NCI-H446 (cell line): ENCODE measurements around the gene ZGLP1.

ENCODE experiments used
- DNase-seq, 2 experiments: peaks; one replicate each; lab custom pipeline; 2025; lab: John Stamatoyannopoulos, UW

Gene ZGLP1

DNA sequence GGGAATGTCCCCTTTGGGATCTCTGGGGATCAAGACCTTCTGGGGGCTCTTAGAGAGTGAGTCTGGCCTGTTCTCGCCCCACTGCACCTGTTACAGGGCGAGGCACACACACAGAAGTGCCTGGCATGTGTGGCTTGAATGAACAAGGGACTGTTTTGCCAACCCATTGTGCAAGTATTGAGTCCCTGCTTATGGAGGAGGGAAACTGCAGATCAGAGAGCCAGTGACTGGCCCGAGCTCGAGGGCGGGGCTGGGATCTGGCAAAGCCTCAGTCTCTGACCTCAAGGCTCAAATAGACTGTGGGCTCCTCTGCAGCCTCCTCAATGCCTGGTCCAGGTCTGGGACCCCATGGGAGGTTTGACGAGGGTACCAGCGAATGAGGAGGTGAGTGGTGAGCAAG is 18.2 kb upstream of the ZGLP1 start:
- no peak for DNase-seq

DNA sequence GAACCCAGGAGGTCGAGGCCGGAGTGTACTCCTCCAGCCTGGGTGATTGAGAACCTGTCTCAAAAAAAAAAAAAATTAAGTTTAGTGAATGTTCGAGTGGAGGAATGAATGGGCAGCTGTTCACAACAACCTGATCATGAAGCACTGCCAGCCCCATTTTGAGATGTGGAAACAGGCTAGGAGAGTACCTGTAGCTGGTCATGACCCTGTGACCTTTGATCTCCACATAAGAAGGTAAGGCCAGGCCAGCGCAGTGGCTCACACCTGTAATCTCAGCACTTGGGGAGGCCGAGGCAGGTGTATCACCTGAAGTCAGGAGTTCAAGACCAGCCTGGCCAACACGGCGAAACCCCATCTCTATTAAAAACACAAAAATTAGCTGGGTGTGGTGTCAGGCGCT is 16.1 kb upstream of the ZGLP1 start:
- DNase-seq = no peak

DNA sequence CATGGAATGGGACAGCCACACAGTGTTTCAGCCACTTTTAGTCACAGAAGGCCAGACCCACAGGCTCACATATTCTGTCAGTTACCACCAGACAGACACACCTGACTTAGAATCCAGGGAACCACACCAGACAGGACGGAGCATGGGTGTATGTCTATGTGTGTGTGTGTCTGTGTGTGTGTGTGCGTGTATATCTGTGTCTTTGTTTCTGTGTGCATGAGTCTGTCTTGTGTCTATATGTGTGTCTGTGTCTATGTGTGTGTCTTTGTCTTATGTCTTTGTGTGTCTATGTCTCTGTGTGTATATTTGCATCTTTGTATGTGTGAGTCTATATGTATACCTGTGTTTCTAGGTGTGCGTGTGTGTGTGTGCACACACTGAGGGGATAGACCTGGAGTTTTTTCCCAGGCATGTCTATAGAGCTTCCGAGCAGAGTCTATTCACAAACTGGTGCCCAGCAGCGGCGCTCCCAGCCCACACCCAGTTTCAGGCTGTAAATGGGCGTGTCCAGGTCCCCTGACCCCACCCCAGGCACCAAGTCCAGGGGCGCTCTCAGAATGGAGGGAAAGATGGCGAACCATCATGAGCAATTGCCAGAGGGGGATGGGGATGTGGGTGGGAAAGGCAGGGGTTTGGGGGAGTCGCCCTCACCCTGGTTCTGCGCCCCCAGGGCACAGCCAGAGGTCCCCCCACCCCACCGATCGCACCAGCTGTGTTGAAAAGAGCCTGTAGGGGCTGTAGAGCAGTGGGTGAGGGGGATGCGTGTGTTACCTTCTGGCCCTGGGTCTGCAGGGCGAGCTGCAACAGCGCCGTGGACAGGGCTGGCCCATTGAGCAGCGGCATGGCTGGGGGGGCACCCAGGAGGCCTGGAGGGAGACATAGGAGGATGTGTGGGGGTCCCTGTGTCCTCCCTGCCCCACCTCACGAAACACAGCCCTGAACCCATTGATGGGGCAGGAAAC is 12.5 kb upstream of the ZGLP1 start:
- no peak for DNase-seq

DNA sequence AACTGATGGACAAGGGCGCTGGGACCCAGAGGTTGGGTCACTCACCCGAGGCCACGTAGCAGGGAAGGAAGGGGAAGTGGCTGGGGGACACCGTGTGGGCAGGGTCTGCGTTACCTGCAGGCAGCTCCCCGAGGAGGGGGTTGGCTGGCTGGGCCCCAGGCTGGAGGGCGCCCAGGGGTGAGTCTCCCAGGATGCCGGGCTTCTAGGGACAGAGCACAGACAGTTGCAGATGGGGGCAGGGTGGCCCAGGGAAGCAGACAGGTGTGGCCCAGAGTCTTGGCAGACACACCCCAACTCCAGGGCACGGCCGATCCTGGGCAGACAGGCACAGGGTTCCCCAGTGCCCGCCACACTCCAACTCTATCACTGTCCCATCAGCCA is 11.8 kb upstream of the ZGLP1 start:
- no peak for DNase-seq

DNA sequence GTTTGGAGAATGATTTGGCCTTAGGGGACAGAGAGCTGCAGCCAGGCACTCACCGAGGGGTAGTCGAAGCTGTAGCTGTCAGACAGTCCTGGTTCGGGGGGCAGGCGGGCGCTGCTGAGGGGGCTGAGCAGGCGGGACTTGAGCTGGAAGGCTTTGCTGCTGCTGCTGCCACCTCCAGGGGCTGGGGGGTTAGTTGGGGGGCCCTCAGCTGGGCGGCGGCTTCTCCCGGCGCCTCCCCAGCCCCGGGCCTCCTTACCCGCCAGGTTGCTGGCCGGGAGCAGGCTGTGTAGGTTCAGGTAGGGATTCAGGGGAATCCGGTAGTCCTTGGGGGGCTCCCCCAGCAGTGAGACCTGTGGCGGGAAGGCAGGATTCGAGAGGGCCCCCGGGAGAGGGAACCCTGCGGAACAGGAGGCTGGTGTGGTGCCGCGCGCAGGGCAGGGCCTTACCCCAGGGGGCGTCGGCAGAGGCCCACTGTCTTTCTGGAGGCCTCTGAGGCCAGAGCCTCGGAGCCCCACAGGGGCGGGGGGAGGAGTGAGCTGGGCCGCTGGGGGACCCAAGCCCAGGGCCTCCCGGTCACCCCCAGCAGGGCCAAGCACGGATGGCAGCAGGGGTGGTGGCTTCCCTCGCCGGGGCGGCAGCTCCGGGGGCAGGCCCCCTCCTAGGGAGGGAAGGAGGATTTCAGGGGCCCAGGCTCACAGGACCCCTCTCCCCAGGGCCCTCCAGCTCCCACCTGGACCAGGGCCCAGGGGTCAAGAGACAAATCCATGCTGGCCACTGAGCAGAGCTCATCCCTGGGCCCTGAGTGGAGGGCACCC is 11.2 kb upstream of the ZGLP1 start:
- DNase-seq = no peak

DNA sequence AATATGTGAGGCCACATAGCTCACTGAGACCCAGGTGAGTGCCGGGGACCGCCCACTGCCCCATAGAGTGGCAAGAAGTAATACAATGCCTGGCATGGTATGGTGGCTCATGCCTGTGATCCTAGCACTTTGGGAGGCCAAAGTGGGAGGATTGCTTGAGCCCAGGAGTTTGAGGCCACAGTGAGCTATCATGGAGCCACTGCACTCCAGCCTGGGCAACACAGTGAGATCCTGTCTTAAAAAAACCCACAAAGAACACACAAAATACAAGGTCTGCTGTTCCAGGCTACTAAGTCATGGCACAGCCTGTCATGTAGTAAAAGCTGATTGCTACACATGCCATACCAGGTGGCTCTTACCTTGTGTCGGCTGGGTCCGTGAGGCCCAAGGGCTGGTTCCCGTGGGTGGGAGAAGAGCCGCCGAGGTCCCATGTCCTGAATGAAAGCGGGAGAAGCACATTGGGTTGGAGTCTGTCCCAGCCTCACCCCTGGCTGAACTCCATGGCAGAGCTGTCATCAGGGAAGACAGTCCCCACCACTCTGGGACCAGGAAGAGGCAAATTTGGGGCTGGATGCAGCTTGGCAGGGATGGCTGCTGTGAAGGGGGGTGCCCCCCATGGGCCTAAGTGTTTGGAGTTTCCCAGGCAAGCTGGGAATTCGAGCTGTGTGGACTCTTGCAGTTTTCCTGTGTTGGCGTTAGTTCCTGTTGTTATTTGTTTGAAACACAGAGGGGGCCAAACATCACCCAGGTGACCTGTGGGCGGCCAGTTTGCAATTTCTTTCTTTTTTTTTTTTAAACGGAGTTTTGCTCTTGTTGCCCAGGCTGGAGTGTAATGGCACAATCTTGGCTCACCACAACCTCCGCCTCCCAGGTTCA is 9.4 kb upstream of the ZGLP1 start:
- no peak for DNase-seq

DNA sequence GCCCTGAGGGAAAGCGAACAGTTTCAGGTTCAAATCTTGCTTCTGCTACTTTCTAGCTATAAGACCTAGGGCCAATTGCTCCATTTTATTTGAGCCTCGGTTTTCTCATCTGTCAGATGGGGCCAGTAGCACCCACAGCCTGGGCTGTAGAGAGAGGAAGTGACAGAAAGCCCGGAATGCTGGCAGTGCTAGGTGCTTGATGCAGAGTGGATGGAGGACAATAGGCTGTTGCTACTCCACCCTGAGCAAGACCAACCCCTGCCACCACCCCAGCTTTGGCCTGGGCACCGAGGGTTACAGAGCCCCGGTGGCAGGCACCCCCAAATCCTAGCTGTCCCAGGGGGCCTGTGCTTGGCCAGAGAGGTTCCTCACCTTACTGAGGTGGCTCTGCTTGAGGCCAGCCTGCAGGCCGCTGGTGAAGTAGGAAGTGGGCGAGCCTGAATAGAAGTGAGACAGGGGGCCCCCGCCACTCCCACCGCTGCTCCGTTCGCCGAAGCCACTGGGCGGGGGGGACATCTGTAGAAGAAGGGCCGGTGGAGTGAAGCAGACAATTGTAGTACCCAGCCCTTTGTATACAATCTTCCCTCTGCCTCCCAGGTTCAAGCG is 8.3 kb upstream of the ZGLP1 start:
- no peak for DNase-seq

DNA sequence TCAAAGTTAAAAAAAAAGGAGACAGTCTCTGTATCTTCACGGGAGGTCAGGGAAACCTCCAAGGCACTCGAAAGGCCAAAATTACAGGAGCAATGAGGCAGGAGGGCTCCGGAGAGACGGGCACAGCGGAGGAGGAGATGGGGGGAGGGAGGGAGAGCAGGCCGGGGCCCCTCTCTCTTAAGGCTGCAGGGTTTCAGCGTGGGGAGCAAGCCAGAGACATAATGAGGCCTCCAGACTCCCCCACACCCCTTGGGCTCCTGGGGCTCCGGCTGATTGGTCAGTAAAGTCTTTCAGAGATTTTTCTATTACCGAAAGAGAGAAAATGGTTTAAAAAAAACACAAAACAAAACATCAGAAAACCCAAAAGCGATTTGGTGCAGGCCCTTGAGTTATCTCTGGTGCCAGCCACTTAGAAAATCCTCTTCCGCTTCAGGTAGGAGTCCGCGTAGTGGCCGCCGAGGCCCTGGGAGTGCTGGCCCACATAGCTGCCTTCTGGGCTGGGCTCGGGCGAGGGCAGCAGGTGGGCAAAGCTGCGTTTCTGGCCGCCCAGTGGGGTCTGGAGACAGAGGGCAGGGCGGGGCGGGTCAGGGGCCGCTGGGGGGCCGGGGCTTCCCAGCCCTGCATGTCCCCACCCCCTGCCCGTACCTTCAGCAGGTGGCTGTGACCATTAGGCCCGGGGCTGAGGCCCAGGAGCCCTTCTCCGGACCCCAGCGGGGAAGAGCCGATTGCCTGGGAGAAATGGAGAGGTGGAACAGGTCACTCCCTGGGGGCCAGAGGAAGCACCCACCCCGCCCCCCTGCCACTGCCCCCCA is 7.6 kb upstream of the ZGLP1 start:
- no peak for DNase-seq

DNA sequence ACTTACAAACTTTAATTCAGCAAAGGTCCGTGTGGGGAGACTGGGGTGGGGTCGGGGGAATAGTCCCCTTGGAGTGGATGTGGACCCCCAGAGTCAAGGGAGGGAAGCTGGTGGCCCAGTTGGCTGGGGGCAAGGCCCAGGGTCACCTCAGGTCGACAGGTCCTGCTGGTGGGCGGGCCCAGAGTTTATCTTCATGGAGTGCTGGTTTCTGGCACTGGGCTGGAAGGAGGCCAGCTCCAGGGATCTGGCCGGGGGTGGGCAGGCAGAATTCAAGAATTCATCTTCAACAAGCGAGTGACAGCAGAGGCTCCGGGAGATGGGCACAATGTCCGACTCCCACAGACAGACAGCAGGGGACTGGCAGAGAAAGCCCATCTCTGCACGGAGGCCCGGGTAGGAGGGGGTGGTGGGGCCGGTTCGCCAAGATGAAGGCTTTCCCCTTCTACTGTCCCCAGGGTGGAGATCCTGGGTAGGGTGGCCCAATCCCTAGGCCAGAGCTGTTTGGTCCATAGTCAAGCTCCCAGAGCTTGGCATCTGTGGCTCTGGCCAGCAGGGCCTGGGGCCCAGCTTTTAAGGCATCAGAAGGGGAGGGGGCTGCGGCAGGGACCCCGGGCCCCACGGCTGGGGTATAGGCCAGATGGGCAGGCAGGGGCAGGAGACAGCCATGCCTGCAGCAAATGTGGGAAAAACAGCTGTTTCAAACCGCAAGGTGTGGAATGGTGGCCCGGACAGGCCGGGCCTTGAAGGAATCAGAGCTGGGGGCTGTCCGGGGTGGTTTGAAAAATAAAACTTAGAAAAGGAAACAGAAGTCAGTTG is 6.8 kb upstream of the ZGLP1 start:
- no peak for DNase-seq

DNA sequence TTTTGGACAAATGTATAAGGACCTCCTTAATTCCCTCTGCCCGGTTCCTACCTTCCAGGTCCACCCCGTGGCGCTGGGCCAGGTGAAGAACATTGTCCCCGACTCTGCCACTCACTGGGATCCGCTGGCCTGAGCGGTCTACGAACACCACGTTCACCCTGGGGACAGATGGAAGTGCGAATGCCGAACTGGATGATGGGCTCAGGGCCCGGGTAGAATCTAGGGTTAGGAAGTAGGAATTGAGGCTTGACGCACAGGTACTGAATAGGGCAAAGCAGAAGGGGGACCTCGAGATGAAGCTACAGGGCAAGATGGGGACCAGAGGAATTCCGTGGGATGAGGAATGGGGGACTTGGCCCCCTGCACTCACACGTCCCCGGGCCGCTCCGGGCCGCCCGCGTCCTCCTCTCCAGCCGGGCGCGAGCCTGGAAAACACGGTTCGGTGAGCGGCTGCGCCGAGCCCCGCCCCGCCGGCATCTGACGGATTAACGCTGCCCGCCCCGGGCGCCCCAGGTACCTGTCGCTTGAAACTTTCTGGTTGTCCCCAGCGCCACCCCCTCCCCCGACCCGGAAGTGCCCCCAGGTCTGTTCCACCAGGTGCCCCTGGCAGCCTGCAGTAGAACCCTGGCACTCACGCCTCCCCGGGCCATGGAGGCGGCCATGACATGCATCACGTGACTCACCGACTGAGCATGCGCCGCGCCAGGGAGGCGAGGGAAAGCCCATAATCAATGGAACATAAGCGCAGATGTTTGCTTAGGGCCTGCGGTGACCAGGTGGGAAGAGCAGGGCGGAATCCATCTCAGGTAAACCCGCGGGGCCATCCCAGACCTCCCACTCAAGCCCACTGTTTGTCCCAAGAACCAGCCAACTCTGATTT is 6.0 kb upstream of the ZGLP1 start, which contains the start of gene FDX2:
Gene FDX2 (minus strand): TSS at position 681 of the 880 bp plus-strand sequence. CDS start 19 bp downstream, at position 662.
- peak; percentile 82 to 87 for DNase-seq

DNA sequence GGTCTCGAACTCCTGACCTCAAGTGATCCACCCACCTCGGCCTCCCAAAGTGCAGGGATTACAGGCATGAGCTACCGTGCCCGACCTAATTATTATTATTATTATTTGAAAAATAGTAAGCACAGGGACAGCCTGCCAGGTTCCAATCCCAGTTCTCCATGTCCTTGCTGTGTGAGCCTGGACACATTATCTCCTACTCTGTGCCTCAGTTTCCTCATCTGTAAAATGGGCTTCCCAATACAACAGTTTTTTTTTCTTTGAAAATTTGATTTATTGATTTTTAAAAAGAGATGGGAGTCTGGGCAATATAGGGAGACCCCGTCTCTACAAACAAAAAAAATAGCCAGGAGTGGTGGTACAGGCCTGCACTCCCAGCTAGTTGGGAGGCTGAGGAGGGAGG is 3.3 kb downstream of the ZGLP1 start:
- no peak for DNase-seq

DNA sequence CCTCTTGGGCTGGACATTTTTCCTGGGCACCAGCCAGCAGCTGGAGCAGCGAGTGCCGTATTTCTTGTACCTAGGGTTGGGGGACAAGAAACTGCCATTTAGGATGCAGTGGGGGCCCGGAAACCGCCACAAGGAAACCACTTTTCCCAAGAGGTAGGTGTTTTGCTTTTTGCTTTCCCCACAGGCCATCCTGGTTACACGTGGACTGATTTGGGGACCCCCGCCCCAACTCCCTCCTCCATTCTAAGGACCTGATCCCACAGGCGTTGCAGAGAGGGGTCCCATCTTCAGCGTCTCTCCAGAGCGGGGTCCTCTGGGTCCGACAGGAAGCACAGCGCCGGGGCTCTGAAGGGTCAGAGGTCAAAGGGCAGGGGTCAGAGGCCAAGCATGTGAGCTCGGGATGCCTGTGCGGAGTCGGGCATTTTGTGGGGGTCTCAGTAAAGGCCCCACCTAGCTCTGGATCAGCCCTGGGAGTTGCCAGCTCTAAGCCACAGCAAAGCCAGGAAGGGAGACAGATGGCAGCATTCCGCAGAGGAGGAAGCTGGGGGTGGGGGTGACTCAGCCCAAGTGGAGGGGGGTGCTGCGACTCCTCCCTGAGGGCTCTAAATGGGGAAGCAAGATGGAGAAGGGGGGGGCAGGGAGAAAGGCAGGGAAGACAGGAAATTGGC is 4.3 kb downstream of the ZGLP1 start:
- DNase-seq = no peak

DNA sequence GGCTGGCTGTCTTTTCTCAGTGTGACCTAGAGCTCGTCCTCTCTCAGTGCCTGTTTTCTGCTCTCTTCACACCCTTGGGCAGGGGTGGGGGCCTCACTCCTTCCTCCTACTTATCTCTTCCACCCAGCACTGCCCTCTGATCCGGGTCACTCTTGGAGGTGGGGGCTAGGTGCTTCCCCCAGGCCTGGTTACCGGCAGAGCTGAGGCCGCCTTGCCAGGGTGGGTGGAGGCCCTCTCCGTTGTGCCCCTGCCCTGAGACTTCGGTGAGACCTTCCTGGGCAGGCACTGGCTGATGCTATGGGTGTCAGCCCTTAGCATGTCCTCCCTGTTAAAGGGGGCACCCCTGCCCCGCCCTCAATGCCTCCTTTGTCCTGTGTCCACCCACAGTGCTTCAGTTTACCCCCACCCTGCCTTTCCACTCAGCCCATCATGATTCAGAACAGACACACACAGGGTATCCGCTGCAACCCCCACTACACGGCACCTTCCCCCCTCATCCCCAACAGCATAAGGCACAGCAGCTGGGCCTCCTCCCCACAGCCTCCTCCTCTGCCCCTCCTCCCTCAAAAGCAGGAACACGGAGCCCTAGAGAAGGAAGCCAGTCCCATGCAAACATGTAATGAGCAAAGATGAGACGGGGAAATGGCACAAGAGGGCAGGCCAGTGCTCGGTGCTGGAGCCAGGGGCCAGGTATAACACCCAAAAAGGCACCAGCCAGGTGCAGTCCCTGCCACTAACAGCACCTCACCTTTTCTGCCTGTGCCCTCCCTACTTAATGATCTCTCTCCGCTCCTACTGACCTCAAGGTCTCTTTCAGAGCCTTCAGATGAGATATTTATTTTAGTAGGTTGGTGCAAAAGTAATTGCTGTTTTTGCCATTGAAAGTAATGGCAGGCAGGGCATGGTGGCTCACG is 9.8 kb downstream of the ZGLP1 start:
- no peak for DNase-seq

DNA sequence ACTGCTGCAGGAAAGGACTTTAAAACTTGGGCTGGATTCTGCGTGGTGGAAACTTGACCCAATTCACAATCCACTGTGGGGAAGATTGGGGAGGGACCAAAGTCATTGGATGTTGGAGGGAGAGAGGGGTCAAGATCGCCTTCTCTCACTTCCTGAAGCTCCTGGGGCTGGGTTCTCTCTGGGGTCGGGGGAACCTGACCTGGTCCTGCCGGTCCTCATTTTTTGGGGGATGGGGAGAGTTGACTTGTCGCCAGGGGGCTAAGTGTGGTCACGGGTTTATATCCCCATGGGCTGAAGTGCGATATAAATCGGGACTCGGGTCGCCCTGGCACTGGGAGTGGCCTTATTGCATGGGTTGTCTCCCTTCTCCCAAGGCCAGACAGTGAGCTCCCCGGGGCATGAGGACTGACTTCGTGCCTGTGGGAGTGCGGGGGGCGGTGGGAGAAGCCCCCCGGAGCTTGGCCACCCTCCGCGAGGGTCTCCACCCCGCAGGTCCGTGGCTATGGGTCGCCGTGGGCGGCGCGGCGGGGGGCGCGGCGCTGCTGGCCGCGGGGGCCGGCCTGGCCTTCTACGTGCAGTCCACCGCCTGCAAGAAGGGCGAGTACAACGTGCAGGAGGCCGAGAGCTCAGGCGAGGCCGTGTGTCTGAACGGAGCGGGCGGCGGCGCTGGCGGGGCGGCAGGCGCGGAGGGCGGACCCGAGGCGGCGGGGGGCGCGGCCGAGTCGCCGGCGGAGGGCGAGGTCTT is 13.6 kb downstream of the ZGLP1 start:
- DNase-seq = no peak

DNA sequence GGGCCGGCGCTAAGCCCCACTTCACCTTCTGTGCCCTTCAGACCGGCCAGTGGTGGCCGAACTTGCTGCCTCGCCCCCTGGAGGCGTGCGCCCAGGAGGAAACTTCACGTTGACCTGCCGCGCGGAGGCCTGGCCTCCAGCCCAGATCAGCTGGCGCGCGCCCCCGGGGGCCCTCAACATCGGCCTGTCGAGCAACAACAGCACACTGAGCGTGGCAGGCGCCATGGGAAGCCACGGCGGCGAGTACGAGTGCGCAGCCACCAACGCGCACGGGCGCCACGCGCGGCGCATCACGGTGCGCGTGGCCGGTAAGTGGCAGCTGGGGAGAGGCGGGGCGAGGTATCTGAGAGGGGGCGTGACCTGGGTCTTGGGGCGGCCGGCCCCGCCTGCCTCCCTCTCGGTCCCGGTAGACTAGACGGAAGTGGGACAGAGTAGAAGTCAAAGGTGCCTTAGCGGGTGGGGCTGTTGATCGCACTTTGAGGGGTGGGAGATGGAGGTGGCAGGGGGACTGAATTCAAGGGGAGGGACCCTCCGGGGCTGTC is 14.2 kb downstream of the ZGLP1 start:
- no peak for DNase-seq

DNA sequence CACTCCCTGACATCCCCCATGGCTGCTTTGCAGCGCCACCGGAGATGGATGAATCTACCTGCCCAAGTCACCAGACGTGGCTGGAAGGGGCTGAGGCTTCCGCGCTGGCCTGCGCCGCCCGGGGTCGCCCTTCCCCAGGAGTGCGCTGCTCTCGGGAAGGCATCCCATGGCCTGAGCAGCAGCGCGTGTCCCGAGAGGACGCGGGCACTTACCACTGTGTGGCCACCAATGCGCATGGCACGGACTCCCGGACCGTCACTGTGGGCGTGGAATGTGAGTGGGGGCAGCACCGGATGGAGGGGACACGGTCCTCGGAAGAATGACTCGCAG is 15.3 kb downstream of the ZGLP1 start:
- DNase-seq = no peak
